GM21526 (cell line): Measurements from ENCODE around the gene PHLDA2.

ENCODE experiments used
- ATAC-seq: cut with Tn5 transposase; IDR thresholded peaks from one replicate; pipeline ENCODE4 v1.9.1; 2021; ENCODE audit warnings: moderate library complexity; ENCODE audit not compliant: unreplicated experiment, low FRiP score

Gene PHLDA2

DNA sequence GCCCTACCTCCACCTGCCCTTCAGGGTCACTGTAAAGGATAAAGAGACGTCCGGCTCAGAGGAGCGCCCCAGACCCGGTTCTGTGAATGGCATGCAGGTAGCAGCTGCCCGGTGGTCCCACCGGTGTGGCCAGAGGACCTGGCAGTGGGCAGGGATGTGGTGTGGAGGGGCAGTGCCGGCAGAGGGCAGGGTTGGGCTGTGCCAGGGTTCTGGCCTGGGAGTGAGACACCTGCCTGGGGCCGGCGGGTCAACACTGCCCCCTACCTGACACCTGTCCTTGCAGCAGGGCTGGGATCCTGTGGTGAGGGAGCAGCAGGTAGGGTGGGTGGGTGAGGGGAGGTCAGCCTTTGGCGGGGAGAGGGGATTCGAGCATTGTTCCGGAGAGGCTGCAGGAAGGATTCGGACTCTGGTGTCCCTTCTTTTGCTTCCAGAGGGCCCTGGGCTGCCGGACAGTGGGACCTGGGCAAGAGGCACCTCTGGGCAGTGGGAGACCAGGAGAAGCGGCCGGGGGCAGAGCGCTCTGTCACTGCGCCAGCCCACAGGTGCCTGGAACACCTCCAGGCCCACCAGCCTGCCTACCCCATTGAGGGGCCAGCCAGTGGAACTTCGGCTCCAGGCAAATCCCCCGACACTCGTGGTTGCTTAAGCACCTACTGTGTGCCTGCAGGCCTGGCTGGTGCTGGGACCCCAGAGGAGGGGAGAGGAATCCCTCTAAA lies 1.6 kb upstream of the PHLDA2 start:
- no peak for ATAC-seq

DNA sequence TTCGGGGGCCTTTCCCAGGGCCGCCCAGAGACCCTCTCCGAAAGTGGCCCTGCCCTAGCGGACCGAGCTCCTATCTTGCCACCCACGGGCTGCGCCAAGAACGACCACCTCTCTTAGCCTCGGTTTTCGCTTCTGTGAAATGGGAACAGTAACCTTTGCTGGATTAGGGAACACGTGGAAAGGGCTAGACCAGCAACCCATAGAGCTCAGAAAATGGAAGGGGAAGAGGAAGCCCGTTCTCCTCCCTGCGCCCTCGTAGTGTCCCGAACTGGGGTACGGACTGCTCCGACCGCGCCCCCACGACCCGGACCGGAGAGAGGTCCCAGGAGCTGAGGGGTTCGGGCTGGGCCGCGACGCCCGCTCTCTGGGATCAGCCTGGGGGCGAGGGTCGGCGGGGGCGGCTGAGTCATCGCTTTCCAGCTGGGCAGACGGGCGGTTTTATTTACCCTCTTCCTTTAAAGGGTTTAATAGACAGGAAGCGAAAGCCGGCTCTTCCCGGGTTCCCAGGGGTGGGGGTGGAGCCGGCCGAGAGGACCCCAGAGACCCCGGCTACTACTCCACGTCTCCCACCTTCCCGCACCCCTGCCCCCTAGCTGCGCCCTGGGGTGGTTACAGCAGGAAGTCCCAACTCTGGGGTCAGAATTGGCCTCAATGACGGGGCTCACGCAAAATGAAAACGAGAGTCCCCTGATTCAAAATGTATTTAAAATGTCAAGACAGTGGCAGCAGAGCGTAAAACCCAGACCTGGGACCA lies 907 bp upstream of the PHLDA2 start:
- ATAC-seq: no peak

DNA sequence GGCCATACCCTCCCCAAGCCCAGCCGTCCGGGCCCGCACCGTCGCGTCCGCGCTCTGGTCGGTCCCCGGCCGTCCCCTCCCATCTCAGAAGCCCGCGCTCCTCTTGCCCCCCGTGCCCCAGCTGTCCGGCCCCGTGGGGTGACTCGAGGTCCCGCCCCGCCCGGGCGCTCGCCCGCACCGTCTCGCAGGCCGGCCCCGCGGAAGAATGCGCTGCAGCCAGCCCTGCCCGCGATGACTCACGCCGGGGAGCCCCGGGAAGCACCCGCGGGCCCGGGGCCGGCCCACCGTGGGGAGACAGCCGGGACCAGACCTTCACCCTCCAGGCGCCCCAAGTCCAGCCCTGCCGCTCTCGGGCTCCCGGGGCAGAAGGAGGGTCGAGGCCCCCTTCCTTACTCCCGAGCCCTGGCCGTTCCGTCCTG lies 320 bp upstream of the PHLDA2 start:
- ATAC-seq: no peak

DNA sequence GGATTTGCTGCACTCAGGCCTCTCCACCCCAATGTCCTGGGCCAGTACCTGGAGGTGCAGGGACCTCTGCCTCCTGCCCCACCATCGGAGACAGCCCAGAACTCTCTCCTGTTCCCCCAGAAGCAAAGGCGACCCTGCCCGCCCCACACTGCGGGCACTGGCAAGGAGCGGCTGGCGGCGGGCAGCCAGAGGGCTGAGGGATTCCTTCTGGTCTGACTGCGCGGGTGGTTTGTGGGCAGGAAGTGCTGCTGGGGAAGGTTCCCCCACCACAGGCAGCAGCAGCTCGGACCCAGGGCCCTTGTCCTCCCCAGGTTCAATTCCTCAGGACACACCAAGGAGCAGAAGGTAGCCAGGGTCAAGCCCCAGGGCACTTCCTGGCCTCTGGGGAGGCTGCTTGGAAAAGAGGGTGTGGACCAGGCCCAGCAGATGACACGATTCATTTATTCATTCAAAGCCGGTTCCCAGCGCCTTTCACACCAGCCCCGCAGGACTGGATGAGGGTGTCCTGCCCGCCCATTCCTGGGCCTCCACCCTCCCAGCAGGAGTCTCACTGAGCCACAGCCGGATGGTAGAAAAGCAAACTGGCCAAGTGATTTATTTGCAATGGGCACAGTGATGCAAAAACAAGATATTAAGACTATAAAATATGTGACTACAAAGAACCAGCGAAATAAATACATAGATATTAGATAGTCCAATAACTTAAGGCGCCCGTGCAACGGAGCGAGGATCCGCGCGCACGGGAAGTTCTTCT lies 1.2 kb downstream of the PHLDA2 start:
- no peak for ATAC-seq

DNA sequence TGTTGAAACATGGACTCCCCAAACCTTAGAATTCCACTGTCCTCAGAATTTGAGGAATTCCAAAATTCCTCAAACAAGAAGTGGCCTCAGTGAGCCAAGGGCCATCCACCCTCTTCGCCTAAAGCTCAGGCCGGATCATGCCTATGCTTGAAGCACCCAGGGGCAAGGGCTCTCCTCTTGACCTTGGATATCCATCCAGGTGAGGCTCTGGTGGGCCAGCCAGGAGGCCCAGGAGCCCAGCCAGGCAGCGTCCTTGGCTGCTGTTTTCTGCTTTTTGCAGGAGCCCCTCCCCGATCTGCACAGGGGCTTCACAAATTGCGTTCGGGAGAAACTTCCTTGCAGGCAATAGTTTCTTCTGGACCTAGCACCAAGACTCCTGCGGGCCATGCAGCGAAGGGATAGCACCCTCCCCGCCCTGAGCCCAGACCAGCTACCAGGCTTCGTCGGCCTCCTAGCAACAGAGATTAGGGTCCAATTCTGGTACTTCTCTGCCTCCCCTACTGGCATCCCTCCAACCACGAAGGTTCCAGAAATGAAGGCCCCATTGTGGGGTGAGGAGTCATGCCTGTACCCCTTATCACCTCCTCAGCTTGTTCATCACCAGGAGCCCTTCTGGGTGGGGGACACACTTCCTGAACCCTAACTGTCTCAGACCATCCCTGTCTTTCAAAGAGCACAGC lies 2.0 kb downstream of the PHLDA2 start:
- no peak for ATAC-seq

DNA sequence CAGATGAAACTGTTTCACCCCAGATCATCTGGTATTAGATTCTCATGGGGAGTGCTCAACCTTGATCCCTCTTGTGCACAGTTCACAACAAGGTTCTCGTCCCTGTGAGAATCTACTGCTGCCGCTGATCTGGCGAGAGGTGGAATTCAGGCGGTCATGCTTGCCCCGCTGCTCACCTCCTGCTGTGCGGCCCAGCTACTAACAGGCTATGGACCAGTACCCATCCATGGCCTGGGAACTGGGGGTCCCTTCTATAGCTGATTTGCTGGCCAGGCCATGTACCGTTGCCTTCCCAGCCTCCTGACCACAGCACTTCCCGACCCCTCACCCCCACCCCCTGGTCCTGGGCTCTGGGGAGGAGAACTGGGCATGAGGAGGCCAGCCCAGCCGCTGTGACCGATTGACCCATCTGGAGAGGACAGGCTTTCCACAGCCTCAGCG lies 2.6 kb downstream of the PHLDA2 start:
- no peak for ATAC-seq

DNA sequence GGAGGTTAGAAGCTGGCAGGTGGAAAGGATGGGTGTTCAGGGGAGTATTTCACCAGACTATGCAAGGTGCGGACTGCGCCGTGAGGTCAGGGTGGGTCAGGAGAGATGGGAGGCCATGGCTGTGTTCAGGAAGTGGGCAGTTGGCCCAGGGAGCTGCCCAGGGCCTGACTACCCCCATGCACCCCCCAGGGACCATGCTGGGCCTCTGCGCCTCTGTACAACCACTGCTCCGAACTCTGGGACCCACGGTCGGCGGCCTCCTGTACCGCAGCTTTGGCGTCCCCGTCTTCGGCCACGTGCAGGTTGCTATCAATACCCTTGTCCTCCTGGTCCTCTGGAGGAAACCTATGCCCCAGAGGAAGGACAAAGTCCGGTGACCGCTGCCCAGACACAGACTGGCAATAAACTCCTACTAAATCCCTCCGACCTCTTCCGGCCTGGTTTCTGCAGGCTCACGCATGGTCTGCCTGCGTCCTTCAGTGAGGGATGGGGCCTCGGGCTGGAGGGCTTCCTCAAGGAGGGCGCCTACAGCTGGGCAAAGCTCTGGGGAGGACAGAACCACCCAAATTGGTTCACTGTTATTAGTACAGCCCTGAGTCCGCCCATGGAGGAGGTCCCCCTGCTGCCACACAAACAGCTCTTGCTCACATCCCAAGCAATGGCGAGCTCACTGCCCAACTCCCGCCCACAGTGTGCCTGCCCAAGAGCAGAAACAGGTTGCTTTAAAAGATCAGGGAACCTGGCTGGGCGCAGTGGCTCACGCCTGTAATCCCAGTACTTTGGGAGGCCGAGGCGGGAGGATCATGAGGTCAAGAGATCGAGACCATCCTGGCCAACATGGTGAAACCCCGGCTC lies 4.2 kb downstream of the PHLDA2 start:
- ATAC-seq: no peak

DNA sequence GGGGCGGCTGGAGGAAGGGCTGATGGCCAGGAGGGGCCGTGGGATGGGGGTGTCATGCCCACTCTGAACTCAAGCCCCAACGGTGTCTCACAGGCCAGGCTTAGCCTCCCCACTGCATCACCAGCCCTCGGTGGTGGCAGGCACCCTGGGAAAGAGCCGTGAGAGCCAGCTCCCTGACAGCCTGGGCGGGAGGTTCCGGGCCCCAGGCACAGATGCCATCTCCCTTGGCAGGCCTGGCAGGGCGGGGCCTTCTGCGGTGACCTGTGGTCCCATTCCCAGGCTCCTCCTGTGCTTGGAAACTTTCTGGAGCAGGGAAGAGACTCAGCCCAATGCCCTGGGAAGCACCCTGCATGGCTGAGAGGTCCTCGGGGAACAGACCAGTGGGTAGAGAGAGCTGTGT lies 4.8 kb downstream of the PHLDA2 start:
- ATAC-seq: no peak

DNA sequence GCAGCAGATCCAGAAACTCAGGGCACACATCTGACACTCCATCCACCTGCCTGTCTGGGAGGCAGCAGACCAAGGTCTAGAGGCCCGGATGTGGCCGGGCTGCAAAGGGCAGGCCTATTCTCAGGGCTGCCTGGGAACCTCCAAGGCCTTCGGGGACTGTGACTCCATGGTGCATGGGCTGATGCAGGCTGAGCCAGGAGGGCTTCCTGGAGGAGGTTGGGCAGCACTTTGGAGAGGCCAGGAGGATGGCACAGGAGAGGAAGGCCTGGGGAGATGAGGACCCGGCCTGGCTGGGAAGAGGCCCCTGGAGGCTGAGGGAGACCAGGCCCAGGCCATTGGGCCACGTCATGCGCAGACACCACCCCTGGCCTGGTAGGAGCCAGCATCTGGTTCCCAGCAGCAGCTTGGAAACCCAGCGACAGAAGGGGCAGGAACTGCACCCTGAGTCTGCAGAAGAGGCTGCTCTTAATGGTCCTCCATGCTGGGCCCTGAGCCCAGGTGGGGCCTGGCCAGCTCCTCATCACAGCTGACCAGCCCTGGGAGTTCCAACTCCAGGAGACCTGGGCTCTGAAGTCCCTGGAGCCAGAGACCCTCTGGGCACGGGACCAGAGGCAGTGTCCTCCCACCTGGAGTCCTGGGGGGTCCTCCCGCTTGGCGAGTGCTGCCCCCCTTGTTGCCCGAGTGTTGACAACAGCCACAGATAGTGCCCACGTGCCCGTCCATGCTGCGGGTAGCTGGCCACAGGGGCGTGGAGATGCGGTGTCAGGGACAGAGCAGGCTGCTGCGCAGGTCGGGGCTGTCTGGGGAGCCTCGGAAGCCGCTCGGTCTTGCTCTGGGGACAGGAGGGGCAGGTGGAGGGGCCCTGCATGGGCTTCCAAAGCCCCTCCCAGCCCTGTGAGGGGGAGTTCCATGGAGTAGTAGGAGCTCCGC lies 5.5 kb downstream of the PHLDA2 start:
- ATAC-seq: no peak

DNA sequence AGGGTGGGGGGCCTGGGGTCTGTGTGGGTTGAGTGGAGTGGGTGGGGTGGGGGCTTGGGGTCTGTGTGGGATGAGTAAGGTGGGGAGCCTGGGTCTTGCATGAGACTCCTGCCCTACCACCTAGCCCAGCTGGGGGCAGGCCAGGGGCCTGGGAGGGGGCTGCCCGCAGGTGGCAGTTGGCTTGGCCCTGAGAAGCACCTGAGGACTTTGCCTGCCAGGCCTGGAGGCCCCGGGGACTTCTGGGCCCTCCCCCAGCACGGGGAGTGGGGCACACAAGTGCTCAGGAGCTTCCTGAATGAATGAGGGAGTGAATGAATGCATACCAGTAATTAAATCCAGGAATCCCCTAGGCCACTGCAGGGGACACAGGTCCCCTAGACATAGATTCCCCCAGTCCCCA lies 6.6 kb downstream of the PHLDA2 start:
- no peak for ATAC-seq

DNA sequence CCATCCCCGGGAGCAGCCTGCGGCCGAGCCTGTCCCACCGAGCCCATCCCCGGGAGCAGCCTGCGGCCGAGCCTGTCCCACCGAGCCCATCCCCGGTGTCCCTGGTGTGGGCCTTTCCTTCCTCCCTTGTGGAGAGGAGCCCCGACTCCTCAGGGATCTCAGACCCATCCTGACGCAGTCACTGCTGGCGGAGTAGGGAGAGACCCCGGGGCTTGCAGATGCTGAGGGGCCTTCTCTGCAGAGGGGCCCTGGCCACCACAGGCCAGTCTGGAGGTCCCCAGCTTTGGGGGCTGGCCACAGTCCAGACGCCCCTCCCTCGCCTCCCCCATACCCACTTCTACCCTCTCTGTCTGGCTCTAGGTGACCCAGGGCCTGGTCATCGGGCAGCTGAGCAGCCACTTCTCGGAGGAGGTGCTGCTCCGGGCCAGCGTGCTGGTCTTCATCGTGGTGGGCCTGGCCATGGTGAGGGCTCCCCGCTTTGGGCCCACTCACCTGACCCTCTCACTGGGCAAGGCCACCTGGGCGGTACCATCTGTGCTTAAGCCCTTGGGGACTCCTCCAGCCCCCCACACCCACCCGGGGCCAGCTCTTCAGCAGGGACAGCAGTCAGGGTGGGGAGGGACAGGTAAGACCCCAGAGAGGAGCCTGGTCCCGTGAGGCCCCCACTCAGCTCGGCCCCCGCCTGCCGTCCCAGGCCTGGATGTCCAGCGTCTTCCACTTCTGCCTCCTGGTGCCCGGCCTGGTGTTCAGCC lies 7.3 kb downstream of the PHLDA2 start:
- ATAC-seq: no peak

DNA sequence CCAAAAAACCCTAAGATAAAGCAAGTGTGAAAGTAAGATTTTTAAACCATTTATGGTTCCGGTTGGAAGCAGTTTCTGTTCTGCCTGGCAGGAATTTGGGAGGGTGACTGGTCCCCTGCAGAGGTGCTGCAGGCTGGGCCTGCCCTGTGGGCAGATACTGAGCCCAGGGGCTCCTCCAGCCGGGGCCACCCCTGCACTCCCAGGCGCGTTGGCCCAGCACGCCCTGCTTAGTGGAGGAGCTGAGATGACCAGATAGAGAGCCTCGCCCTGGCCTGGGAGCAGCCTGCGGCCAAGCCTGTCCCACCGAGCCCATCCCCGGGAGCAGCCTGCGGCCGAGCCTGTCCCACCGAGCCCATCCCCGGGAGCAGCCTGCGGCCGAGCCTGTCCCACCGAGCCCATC lies 8.0 kb downstream of the PHLDA2 start:
- no peak for ATAC-seq

DNA sequence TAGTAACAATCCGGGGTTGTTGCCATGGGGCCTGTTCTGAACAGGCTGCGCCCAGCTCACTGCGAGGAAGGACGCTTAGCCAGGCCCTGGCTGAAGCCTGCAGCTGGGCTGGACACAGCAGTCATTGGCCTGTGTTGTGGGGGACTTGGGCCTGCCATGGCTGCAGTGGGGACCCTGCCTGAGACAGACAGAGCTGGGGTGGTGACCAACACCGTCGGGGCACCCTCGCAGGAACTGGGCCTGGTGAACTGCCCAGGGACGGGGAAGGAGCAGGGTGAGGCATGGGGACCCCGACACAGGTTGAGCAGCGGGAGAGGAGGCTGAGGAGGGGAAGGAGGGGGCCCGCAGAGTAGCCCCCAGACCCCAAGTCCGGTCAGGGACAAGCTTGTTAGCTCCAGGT lies 8.9 kb downstream of the PHLDA2 start:
- no peak for ATAC-seq

DNA sequence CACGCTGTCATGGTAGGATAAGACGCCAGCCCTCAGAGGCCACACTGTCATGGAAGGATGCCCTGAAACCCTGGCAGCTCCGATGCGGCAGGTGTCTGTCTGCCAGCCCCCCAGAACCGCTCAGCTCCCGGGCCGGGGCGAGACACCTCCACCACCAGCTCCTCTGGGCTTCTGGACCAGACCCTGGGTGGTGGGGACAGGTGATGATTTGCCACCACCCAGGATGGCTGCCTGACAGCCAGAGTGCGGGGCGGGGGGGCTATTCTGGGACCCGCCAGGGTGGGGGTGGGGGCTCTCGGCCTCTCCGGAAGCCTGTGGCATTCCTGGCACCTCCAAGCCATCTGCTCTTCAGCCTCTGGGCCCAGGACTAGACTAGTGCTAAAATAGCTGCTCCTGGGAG lies 9.4 kb downstream of the PHLDA2 start:
- no peak for ATAC-seq

DNA sequence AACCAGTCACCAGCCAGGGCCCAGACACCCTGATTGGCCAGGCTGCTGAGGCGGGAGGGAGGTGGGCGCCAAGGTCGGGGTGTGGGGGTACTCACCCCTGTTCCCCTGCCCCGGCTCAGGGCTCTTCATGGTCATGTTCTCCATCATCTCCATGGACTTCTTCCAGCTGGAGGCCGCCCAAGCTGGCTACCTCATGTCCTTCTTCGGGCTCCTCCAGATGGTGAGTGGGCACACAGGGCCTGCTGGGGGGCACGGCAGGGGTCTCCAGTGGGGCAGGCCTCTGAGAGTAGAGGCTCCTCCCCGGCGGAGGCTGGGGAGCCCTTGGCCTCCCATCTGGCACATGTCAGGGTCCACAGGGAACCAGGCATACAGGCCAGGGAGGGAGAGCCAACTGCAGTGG lies 10.0 kb downstream of the PHLDA2 start:
- no peak for ATAC-seq

DNA sequence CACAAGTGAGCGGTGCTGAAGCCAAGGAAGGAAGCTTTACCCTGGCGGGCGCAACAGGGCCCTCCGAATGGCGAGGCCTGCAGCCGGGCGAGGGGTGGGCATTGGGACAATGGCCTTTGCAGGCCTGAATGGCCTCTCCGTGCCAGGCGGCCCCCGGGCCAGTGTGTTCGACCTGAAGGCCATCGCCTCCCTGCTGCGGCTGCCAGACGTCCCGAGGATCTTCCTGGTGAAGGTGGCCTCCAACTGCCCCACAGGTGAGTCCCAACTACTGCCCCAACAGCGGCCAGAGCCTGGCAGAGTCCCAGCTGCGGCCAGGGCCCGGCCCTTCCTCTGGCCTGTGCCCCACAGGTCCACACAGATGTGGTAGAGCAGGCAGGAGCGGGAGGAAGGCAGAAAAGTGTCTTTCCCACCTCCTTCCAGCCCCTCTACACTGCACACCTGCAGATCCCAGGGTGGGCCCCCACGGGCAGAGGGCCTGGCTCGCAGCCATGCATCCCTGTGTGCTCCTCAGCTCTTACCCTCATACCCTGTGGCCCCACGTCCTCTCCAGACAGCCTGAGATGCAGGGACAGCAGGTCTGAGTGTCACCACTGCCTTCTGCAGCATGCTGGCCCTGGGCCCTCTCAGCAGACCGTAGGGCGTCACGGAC lies 11.3 kb downstream of the PHLDA2 start:
- ATAC-seq: no peak

DNA sequence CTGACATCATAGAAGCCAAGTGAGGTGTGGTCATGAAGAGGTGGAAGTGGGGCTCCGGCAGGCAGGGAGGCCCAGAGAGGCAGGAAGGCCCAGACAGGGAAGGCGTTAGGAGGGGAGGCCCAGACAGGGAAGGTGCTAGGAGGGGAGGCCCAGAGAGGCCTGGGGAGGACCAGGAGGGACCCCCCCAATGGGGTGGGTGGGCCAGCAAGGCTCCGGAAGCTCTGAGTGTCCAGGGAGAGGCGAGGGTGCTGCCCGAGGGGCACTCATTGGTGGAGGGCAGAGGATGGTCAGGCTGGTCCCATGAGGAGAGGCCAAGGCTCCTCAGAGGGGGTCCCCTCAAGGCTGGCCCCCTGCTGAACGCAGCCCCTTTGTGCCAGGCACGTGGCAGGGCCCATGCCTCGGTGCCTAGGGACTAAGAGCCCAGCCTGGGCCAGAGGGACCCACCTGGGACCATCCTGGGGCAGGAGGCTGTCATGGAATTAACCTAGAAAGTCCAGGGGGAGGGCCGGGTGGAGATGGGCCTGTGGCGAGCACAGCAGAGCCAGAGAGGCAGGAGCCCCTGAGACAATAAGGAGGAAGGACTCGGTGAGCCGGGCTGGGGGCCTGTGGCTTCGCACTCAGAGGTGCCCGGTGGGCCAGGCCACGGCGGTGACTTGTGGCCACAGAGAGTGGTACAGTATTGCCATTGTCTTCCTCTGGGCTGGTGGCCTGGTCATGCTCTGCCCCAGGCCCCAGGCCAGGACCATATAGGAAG lies 12.2 kb downstream of the PHLDA2 start:
- ATAC-seq: no peak
